ENCODE measurements around the gene ABHD17A.

- TF ChIP-seq TAF1 (IDR thresholded peaks at IDR 0.05; ENCODE audit: low read depth, low read length) (no peak; the same call in 1 of the 2 replicates), POLR2AphosphoS5 (IDR thresholded peaks at IDR 0.05; ENCODE audit: low read depth, low read length) (no peak), CTCF (IDR thresholded peaks at IDR 0.05; ENCODE audit: control extremely low read depth in 1 of 3, insufficient read depth in 1 of 3, low read depth in 1 of 3, low read length in 3 of 3) (no peak), ATF2 (IDR thresholded peaks at IDR 0.05; ENCODE audit: low read length) (no peak), POLR2A (IDR thresholded peaks at IDR 0.05; ENCODE audit: control extremely low read depth in 1 of 2, low read depth in 2 of 2, low read length in 2 of 2) (no peak), TBP (IDR thresholded peaks at IDR 0.05; ENCODE audit: low read depth, low read length) (no peak), RAD21 (IDR thresholded peaks at IDR 0.05 in 1 of 2, conservative IDR thresholded peaks at IDR 0.05 in 1 of 2; ENCODE audit: low read depth in 2 of 2, low read length in 2 of 2) (no peak), MAX (IDR thresholded peaks at IDR 0.05) (no peak), PHF8 (conservative IDR thresholded peaks at IDR 0.05; ENCODE audit: low read depth, low read length) (no peak), RNF2 (IDR thresholded peaks at IDR 0.05; ENCODE audit: borderline replicate concordance, low read depth, low read length, missing control alignments, poor library complexity, severe bottlenecking) (no peak), YY1 (IDR thresholded peaks at IDR 0.05; ENCODE audit: low read depth, low read length) (no peak)
Measured at GRCh38 chr19:1884719-1885334, 469 bp downstream of the ABHD17A start.
